Measurements from ENCODE around the gene KRT13. TPM values are rescaled to one million over a fixed set of nuclear protein-coding genes. Genes with fewer than 3 reads are reported as not detected.

KRT13 gene
- not detected for total RNA-seq

DNA sequence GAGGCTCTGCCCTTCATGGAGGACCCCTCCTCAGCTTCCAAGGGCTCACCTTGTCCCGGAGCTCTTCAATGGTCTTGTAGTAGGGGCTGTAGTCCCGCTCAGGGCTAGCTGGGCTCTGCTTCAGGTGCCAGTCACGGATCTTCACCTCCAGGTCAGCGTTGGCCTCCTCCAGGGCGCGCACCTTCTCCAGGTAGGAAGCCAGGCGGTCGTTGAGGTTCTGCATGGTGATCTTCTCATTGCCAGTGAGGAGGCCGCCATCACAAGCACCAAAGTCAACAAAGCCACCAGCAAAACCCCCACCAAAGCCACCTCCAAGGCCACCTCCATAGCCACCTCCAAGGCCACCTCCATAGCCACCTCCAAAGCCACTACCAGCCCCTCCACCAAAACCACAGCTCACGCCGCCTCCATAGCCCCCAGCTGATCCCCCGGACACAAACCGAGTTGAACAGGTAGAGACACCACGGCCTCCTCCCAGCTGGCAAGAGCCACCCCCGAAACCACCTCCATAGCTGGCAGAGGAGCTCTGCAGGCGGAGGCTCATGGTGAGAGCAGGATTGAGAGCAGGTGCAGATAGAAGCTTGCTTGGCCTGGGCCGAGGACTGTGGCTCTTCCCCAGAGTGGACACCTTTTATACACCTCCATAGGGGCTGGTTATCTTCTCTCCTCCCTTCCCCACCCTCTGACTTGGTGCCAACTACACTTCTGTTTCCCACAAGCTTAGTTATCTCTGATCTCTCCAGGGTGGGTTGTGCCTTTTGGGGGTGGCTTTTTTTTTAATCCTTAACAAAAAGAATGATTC, at the start of gene KRT13:
TSS of gene KRT13 (minus strand) at position 606 of the 802 bp plus-strand sequence. CDS start at position 544, 62 bp downstream.
- no peak within 1 kb of the TSS for H3K9ac ChIP-seq (ENCODE audit: low read depth in 1 of 3, low read length in 3 of 3)
- H3K27me3 ChIP-seq (ENCODE audit: control insufficient read depth in 3 of 3, insufficient read depth in 3 of 3, low read length in 3 of 3): peaks cover 0 to 12% (median 7%) of the 10 kb centered on the region in 3 donors
- H3K4me3 ChIP-seq (ENCODE audit: low read length in 3 of 3): no peak within 1 kb of the TSS
- H3K27ac ChIP-seq (ENCODE audit: low read depth, low read length): no peak within 1 kb of the TSS
- no peaks in the 10 kb centered on the region for H3K9me3 ChIP-seq (ENCODE audit: control insufficient read depth in 3 of 3, low read length in 3 of 3)
- H3K36me3 ChIP-seq (ENCODE audit: control insufficient read depth in 3 of 3, insufficient read depth in 3 of 3, low read length in 3 of 3): no peaks in the 10 kb centered on the region
- H3K4me1 ChIP-seq (ENCODE audit: control insufficient read depth in 3 of 3, insufficient read depth in 3 of 3, low read length in 3 of 3): no peaks in the 10 kb centered on the region

GRCh38 chr17:41553987-41554680, 48.7 kb upstream of the KRT13 start:
- no peaks in the 10 kb centered on the region for H3K36me3 ChIP-seq (ENCODE audit: control insufficient read depth in 3 of 3, insufficient read depth in 3 of 3, low read length in 3 of 3)
- peaks cover 0 to 17% (median 10%) of the 10 kb centered on the region in 3 donors for H3K27me3 ChIP-seq (ENCODE audit: control insufficient read depth in 3 of 3, insufficient read depth in 3 of 3, low read length in 3 of 3)
- no peak overlapping the region for H3K4me3 ChIP-seq (ENCODE audit: low read length in 3 of 3)
- no peaks in the 10 kb centered on the region for H3K9me3 ChIP-seq (ENCODE audit: control insufficient read depth in 3 of 3, low read length in 3 of 3)
- H3K27ac ChIP-seq (ENCODE audit: low read depth, low read length): no peak overlapping the region
- H3K4me1 ChIP-seq (ENCODE audit: control insufficient read depth in 3 of 3, insufficient read depth in 3 of 3, low read length in 3 of 3): peaks cover under 1% of the 10 kb centered on the region in 3 donors
- H3K9ac ChIP-seq (ENCODE audit: low read depth in 1 of 3, low read length in 3 of 3): no peak overlapping the region

DNA sequence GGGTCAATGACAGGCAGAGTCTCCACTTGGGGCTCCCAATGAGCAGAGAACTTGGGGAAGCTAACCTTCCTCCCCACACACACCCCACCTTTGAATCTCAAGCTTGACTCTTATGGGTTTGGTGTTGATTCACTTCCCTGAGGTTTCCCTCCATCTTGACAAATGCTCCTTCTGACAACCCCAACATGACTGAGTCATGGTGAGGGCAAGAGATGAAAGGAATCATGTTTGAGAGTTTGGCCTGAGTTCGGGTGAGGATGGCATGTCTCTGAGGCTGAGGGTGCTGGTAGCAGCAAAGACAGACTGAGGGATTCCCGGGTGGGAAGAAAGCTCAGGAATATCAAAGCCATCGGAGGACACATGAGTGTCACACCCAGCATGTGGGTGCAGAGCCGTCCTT, 47.8 kb upstream of the KRT13 start:
- peaks cover 0 to 22% (median 10%) of the 10 kb centered on the region in 3 donors for H3K27me3 ChIP-seq (ENCODE audit: control insufficient read depth in 3 of 3, insufficient read depth in 3 of 3, low read length in 3 of 3)
- no peak overlapping the region for H3K4me3 ChIP-seq (ENCODE audit: low read length in 3 of 3)
- H3K36me3 ChIP-seq (ENCODE audit: control insufficient read depth in 3 of 3, insufficient read depth in 3 of 3, low read length in 3 of 3): no peaks in the 10 kb centered on the region
- no peaks in the 10 kb centered on the region for H3K9me3 ChIP-seq (ENCODE audit: control insufficient read depth in 3 of 3, low read length in 3 of 3)
- H3K4me1 ChIP-seq (ENCODE audit: control insufficient read depth in 3 of 3, insufficient read depth in 3 of 3, low read length in 3 of 3): peaks cover 8 to 11% (median 10%) of the 10 kb centered on the region in 3 donors
- no peak overlapping the region for H3K27ac ChIP-seq (ENCODE audit: low read depth, low read length)
- H3K9ac ChIP-seq (ENCODE audit: low read depth in 1 of 3, low read length in 3 of 3): no peak overlapping the region

GRCh38 chr17:41552455-41552854, 47.0 kb upstream of the KRT13 start:
- H3K9ac ChIP-seq (ENCODE audit: low read depth in 1 of 3, low read length in 3 of 3): no peak overlapping the region
- H3K36me3 ChIP-seq (ENCODE audit: control insufficient read depth in 3 of 3, insufficient read depth in 3 of 3, low read length in 3 of 3): no peaks in the 10 kb centered on the region
- peaks cover 0 to 29% (median 12%) of the 10 kb centered on the region in 3 donors for H3K27me3 ChIP-seq (ENCODE audit: control insufficient read depth in 3 of 3, insufficient read depth in 3 of 3, low read length in 3 of 3)
- peaks cover 8 to 18% (median 14%) of the 10 kb centered on the region in 3 donors for H3K4me1 ChIP-seq (ENCODE audit: control insufficient read depth in 3 of 3, insufficient read depth in 3 of 3, low read length in 3 of 3)
- no peaks in the 10 kb centered on the region for H3K9me3 ChIP-seq (ENCODE audit: control insufficient read depth in 3 of 3, low read length in 3 of 3)
- H3K4me3 ChIP-seq (ENCODE audit: low read length in 3 of 3): no peak overlapping the region
- H3K27ac ChIP-seq (ENCODE audit: low read depth, low read length): no peak overlapping the region

- no peak overlapping the region for H3K4me3 ChIP-seq (ENCODE audit: low read length in 3 of 3)
Measured at GRCh38 chr17:41551365-41551764, 46.0 kb upstream of the KRT13 start.

GRCh38 chr17:41549596-41550039, 44.2 kb upstream of the KRT13 start:
- Histone ChIP-seq H3K27me3 (ENCODE audit: control insufficient read depth in 3 of 3, insufficient read depth in 3 of 3, low read length in 3 of 3) (peaks cover 0 to 21% (median 5%) of the 10 kb centered on the region in 3 donors), H3K36me3 (ENCODE audit: control insufficient read depth in 3 of 3, insufficient read depth in 3 of 3, low read length in 3 of 3) (no peaks in the 10 kb centered on the region), H3K27ac (ENCODE audit: low read depth, low read length) (no peak overlapping the region), H3K9me3 (ENCODE audit: control insufficient read depth in 3 of 3, low read length in 3 of 3) (peaks cover 0 to 4% (median 2%) of the 10 kb centered on the region in 3 donors), H3K4me3 (ENCODE audit: low read length in 3 of 3) (no peak overlapping the region), H3K4me1 (ENCODE audit: control insufficient read depth in 3 of 3, insufficient read depth in 3 of 3, low read length in 3 of 3) (peaks cover 8 to 18% (median 14%) of the 10 kb centered on the region in 3 donors), H3K9ac (ENCODE audit: low read depth in 1 of 3, low read length in 3 of 3) (no peak overlapping the region)

More at GRCh38 chr17:41551365-41551764, 46.0 kb upstream of the KRT13 start:
- H3K9me3 ChIP-seq (ENCODE audit: control insufficient read depth in 3 of 3, low read length in 3 of 3): peaks cover 0 to 3% (median 2%) of the 10 kb centered on the region in 3 donors
- H3K36me3 ChIP-seq (ENCODE audit: control insufficient read depth in 3 of 3, insufficient read depth in 3 of 3, low read length in 3 of 3): no peaks in the 10 kb centered on the region
- peaks cover 8 to 18% (median 14%) of the 10 kb centered on the region in 3 donors for H3K4me1 ChIP-seq (ENCODE audit: control insufficient read depth in 3 of 3, insufficient read depth in 3 of 3, low read length in 3 of 3)
- H3K9ac ChIP-seq (ENCODE audit: low read depth in 1 of 3, low read length in 3 of 3): no peak overlapping the region
- peaks cover 0 to 27% (median 5%) of the 10 kb centered on the region in 3 donors for H3K27me3 ChIP-seq (ENCODE audit: control insufficient read depth in 3 of 3, insufficient read depth in 3 of 3, low read length in 3 of 3)
- no peak overlapping the region for H3K27ac ChIP-seq (ENCODE audit: low read depth, low read length)

DNA sequence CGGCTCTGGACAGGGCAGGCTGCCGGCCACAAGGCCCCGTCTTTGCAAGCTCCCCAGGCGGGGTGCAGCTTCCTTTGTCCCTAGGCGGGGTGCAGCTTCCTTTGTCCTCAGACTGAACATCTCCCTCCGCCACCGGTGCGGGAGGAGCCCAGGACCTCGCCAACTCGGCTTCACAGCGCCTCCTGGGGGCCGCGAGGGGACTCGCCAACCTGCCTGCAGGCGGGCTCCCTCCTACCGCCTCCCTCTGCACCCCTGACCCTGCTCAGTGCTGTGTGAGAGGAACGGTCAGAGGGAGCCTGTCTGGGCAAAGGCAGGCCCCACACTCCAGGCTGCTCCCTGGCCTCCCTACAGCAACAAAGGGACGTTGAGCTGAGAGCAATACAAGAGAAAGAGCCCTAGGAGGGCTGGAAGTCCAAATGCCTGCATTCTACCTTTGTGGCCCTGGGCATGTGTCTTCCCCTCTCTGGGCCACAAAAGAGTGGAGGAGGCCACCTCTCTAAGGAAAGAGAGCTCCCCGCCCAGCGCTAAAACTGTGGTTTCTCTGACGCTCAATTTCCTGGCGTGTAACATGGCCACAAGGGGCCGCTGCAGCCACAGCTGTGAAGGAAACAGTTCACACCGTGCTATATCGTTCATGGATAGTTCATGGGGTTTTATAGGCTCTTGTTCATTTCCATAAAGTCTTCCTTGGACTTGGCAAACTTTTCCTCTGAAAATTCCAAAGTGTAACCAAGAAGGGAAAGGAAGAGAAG, 43.6 kb upstream of the KRT13 start:
- Histone ChIP-seq H3K9ac (ENCODE audit: low read depth in 1 of 3, low read length in 3 of 3) (peak overlapping the region in 1 of 3 donors; percentile 42), H3K9me3 (ENCODE audit: control insufficient read depth in 3 of 3, low read length in 3 of 3) (peaks cover 0 to 4% (median 2%) of the 10 kb centered on the region in 3 donors), H3K27ac (ENCODE audit: low read depth, low read length) (no peak overlapping the region), H3K4me1 (ENCODE audit: control insufficient read depth in 3 of 3, insufficient read depth in 3 of 3, low read length in 3 of 3) (peaks cover 8 to 18% (median 14%) of the 10 kb centered on the region in 3 donors), H3K36me3 (ENCODE audit: control insufficient read depth in 3 of 3, insufficient read depth in 3 of 3, low read length in 3 of 3) (no peaks in the 10 kb centered on the region), H3K27me3 (ENCODE audit: control insufficient read depth in 3 of 3, insufficient read depth in 3 of 3, low read length in 3 of 3) (peaks cover 0 to 21% (median 5%) of the 10 kb centered on the region in 3 donors), H3K4me3 (ENCODE audit: low read length in 3 of 3) (peak overlapping the region in 2 of 3 donors; percentile 39 to 52)

DNA sequence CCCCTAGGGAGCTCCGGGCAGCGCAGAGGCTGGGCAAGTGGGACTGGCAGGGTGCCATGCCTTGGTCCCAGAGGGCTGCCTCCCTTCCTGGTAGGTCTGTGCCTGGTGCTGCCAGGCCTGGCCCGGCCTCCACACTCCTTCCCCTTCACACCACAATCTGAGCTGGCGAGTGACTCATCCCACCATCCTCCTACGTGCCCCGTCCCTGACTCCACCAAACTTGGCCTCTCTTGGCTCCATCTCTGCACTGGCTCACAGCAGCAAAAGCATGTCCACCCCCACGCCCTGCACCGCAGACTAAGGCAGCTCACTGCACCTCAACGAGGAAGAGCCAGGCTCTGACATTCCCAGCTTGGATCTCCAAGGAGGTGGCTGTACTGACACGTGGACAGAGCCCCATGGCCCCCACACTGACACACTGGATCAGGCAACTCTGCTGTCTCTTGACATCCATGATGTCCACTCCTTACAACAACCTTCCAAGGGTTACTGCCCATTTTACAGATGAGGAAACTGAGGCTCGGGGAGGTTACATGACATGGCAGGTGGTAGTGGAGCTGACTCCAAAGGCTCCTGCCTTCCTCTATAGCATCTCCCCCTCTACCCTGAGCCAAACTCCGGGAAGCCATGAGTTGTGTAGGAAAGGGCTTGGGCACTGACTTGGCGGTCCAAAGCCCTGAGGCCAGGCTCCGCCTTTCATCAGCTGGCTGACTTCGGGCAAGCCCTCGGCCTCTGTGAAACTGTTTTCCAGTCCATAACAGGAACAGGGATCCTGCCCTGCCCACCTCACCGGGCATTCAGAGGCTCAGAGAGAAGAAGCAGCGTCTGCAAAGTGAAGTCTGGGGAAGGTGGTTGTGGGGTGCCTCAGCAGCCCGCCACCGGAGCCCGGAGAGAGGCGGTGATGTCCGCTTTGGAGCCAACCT, 42.8 kb upstream of the KRT13 start:
- H3K27me3 ChIP-seq (ENCODE audit: control insufficient read depth in 3 of 3, insufficient read depth in 3 of 3, low read length in 3 of 3): peaks cover 0 to 21% (median 5%) of the 10 kb centered on the region in 3 donors
- H3K9ac ChIP-seq (ENCODE audit: low read depth in 1 of 3, low read length in 3 of 3): peak overlapping the region in 1 of 3 donors; percentile 8
- peaks cover 0 to 4% (median 2%) of the 10 kb centered on the region in 3 donors for H3K9me3 ChIP-seq (ENCODE audit: control insufficient read depth in 3 of 3, low read length in 3 of 3)
- H3K27ac ChIP-seq (ENCODE audit: low read depth, low read length): no peak overlapping the region
- no peaks in the 10 kb centered on the region for H3K36me3 ChIP-seq (ENCODE audit: control insufficient read depth in 3 of 3, insufficient read depth in 3 of 3, low read length in 3 of 3)
- H3K4me3 ChIP-seq (ENCODE audit: low read length in 3 of 3): peak overlapping the region in 2 of 3 donors; percentile 39 to 52
- peaks cover 8 to 18% (median 14%) of the 10 kb centered on the region in 3 donors for H3K4me1 ChIP-seq (ENCODE audit: control insufficient read depth in 3 of 3, insufficient read depth in 3 of 3, low read length in 3 of 3)

Measured in skeletal muscle tissue (tissue), 4 donors.